SIG-M5 treated with dmso at 0.1 percent for 504 hours (cell line): ENCODE data around the gene FXYD2.
"Not testable (repeated sequence)": the region's sequence is repeated elsewhere in the genome, so short reads cannot be mapped to it uniquely, and the experiment has no call there.

Source experiments
- DNase-seq: peaks from one replicate; lab custom pipeline; 2025; ENCODE audit not compliant: unreplicated experiment; lab: John Stamatoyannopoulos, UW

Gene FXYD2

DNA sequence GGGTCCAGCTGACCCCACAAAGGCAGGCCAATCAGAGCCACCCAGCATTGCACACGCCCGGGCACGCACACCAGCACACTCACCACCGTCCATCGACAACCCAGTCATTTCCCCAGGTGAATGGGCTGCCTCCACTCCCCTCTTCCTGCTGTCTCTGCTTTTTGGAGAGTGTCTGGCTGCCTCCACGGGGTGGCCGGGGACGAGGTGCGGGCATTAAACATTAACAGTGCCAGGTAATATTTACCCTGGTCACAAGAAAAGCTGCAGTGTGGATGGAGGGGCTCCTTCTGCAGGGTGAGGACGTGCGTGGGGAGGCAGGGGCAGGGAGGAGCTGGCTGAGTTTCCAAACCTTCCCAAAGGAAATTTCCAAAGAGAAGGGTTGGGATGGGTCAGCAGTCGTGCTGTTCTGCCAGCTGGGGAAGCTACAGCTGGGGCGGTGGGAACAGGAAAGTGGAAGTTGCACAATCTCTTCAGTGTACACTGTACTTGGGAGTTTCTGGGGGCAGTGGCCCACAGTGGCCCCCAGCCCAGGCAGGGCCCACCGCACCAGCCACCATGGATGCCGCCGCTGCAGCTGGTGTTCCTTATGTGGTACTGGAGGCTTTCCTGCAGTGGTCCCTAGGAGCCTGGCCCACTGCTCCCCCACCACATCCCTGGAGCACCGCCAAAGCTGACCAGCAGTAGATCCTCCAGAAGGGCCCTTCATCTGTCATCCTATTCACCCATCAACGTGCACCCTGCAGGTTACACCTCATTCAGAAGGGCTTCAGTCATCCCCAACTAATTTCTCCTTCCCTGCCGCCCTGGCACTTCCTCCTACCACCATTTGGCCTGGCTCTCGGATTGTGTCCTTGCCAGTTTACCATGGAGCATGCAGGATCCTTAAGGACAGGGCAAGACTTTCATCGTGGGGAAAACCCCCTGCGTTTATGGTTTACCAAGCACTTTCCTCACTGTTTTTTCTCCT lies at the start of gene FXYD2:
Gene FXYD2, minus strand, starts transcription at position 174 of the 967 bp plus-strand sequence. Its CDS starts 66 bp downstream, at position 108.
- no peak for DNase-seq

DNA sequence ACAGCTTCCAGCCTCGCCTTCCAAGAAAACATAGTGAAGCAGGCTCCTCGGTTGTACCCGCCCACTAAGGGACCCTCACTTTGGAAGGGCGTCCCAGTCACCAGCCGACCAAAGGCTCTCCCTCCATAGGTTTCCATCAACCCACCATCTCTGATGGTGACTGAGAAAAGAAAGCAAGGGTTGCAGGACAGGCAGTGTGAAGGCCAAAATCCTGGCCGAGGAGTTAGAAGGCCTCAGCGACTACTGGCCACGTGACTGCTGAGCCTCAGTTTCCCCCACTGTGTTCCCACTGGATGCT lies 49.2 kb upstream of the FXYD2 start:
- no peak for DNase-seq

DNA sequence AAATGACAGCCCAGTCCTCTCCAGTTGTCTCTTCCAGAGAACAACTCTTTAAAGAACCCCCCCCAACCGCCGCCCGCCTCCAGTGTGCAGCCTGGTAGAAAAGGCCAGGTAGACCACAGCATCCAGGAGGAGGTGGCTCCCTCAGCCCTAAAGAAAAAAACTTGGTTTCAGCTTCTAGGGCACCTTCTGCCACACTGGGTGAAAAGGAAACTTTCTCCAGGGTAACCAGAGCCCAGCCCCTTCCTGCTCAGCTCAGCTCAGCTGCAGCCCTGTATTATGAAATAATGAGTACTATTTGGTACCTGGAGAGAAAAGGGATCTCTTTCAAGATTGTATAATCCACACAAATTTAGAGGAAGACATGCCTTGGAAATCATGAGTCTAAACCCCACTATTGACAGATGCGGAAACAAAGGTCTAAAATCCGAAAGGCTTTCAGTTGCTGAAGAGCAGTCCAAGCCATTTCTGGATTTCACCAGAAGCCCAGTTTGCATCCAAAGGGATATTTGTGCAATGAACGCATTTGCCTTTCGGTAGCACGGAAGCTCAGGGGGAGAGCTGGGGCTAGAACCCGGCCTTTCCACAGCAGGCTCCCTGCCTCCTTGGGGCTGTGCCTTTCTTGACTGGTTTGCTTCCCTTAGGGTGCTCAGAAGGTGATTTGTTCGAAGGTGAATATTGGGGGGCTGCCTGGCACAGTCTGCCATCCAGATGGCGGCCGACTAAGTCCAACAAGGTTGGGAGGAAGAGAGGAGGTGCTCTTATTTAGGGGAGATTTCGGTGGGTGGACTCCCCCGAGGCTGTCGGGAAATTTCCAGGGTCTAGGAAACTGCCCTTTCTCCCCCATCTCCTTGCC lies 48.7 kb upstream of the FXYD2 start:
- no peak for DNase-seq

DNA sequence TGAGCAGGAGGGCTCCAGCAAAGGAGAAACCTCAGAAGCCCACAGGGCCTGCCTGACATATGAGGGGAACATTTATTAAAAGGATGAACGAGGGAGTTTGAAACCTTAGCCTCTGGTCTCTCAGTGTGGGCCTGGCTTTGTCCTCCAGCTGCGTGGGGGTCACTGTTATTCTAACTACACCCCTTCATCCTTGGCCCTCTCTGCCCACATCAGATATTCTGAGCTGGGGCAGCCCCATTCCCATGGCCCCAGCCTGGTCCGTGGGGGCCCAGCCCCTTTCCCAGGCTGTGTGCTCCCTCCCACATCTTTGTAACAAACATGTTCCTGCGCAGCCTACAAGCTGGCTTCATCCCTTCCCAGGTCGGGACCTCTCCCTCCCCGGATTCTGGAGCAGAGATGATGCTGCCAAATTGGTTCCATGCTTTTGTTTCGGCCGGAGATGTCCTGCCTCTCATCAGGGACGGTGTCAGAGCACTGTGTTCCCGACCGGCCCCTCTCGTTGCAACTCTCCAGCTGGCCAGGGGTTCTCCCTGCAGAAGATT lies 47.9 kb upstream of the FXYD2 start:
- no peak for DNase-seq

DNA sequence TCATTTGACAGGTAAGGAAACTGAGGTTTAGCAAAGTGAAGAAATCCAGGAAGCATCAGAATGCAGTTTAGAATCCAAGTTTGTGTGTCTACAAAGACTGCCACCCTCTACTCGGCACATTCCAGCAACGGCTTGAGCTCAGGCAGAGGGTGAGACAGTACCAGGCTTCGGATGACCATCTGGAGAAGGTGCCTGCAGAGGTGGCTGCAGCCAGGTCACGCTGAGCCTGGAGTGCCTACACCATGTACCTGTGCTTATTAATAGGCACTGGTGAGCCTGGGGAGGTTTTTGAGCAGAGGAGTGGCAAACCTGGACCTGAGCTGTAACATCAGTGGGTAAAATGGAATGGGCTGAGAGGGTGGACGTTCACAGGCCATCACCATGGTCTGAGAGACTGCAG lies 47.2 kb upstream of the FXYD2 start:
- DNase-seq = no peak

DNA sequence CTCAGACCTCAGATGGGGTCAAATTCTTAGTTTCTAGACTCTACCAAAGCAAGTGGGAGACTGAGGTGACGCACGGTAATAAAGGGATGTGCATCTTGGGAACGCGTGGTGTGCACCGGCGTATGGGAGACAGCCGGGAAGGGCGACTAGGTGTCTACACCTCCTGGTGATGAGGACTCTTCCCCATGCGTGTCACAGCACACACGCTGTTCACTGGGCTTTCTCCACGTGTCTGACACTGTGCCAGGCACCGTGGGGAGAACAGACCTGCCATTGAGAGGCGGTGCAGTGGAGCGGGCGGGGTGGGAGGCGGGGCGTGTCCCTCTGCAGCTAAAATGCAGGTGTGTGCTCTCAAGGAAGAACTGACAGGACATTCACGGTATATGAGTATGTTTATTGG lies 46.6 kb upstream of the FXYD2 start:
- DNase-seq = no peak

DNA sequence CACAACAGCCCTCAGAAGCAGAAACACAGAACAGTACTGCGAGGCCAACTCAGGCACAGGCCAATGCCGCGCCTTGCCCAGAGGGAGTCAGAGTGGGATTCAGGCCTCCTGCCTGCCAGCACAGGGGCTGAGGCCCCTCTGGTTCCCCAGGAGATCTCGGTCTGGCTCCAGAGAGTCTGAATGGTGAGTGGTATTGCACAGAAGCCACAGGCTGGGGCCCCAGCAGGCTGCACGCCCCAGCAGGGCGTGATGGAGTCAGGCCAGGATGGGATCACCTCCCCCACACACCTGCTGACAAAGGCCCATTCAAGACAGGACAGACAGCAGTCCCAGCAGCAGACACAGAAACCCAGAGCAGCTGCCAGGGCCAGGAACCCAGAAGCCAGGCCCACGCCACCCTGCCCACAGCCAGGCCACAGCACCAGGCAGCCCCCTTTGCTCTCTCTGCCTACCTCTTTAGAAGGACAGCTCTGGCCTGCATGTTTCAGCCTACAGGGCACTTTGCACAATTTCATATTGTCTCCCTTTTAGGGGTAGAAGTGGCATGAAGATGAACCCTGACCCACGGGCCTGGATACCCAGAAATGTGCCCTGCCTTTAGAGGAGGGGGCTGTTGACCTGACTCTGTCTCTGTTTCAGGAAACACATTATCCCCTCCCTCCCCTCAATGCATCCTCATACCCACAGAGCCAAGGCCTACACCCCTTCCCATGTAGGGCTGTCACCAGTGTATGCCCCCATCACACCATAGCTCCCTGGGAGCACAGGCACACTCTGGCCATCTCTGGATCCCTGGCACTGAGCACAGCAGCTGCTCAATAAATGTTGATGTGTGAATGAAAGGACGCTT lies 45.8 kb upstream of the FXYD2 start:
- no peak for DNase-seq

DNA sequence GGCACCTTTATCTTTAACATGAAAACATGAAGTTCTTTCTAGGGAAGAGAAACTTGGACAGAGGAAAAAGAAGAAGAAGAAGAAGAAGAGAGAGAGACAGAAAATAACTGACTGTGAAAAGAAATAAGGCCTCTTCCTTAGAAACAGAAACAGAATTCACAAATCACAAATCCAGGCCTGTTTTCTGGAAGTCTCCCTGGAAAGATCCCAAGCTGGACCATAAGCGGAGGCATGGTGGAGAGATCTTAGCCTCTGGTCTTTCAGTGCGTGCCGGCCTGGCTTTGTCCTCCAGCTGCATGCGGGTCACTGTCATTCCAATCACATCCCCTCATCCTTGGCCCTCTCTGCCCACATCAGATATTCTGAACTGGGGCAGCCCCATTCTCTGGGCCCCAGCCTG lies 45.1 kb upstream of the FXYD2 start:
- no peak for DNase-seq

DNA sequence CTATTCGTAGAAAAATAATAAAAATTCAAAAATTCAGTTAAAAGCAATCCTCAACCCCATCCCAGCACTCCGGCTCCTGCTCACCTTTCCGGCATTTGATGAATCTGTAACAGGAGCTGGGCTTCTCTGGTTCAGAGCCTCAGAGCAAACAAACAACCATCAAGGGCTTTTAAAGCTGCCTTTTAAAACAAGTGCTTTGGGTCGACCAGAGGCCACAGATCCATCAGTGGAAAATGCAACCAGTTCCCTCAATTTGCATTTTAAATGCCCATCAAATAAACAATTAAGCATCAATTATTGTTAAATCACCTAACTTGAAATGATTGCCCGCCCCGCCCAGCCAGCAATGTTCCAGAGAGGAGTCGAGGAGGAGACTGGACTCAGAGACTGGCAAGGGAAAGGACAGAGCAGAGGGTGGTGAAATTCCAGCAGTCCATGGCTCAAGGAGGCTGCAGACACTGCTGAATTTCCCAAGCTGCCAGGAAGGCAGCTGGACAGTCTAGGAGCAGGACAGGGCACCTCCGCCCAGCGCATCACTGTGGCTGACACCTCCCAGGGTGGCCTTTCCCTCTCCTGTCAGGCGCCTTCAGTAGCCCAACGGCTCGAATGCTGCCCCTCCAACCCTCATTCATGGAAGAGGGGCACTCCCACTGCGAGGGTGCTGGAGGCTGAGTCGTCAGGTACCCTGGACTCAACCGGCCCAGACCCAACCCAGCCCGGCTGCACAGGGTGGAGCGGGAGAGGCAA lies 44.4 kb upstream of the FXYD2 start:
- DNase-seq = no peak

DNA sequence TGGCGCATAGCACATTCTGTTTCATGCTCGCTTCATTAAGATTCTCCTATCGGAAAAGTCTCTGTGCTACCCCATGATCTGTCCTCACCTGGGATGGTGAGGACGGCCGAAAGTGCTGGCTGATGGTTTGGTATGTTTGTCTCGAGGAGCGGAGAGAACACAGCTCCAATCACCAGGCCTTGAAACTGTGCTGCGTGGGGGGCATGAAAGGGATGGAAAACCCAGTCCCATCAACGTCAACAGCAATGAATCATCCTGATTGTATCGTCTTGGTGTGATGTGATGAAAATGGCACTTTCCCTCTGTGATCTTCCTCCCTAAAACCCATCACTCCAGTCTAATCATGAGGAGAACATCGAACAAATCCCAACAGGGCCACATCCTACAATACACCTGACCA lies 43.5 kb upstream of the FXYD2 start:
- DNase-seq = no peak

DNA sequence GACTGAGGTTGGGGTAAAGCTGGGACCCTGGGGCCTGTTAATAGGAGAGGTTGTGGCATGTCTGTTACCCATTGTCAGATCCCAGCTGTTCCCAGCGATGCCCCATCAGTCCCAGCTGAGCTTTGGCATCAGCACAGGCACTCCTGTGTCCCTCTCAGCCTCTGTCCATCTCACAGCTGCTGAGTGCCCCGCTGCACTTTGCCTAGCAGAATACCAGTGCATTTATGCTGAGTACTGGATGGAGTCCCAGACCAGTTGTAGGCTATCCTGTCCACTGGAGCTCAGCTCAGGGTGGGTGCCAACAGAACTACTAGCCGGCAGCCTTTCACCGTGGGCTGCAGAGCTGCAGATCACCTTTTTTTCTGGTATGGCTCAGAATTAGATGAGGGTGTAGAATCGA lies 42.0 kb upstream of the FXYD2 start:
- no peak for DNase-seq

DNA sequence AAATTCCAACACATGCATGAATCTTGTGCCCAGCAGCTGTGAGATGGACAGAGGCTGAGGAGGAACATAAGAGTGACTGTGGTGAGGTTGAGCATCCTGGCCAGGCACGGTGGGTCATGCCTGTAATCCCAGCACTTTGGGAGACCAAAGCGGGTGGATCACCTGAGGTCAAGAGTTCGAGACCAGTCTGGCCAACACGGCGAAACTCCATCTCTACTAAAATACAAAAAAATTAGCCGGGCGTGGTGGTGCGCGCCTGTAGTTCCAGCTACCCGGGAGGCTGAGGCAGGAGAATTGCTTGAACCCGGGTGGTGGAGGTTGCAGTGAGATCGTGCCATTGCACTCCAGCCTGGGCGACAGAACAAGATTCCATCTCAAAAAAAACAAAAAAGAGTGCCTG lies 41.0 kb upstream of the FXYD2 start:
- not testable (repeated sequence) for DNase-seq

DNA sequence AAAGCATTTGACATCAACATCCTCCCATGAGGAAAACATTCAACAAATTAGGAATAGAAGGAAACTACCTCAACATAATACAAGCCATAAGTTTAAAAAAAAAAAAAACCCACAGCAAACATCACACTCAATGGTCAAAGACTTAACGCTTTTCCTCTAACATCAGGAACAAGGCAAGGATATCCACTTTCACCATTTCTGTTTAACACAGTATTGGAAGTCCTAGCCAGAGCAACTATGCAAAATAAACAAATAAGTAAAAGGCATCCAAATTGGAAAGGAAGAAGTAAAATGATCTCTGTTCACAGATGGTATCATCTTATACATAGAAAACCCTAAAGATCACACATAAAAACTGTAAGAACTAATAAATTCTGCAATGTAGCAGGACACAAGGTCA lies 38.8 kb upstream of the FXYD2 start:
- no peak for DNase-seq

DNA sequence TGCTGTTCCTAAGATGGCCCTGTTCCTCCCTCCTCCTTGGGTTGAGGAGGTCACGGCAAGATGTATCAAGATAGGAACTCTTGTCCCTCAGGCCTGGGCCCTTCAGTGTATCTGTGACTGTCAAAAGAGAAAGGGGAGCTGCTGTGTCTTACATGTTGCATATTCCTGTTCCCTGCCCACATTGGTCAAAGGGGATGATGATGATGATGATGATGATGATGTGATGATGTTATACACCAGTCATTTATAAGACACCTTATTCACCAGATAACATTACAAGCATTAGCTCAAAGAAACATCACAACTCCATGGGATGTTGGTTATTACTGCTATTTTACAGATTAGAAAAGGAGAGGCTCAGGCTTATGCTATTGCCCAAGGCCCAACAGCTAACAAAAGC lies 38.2 kb upstream of the FXYD2 start:
- no peak for DNase-seq

DNA sequence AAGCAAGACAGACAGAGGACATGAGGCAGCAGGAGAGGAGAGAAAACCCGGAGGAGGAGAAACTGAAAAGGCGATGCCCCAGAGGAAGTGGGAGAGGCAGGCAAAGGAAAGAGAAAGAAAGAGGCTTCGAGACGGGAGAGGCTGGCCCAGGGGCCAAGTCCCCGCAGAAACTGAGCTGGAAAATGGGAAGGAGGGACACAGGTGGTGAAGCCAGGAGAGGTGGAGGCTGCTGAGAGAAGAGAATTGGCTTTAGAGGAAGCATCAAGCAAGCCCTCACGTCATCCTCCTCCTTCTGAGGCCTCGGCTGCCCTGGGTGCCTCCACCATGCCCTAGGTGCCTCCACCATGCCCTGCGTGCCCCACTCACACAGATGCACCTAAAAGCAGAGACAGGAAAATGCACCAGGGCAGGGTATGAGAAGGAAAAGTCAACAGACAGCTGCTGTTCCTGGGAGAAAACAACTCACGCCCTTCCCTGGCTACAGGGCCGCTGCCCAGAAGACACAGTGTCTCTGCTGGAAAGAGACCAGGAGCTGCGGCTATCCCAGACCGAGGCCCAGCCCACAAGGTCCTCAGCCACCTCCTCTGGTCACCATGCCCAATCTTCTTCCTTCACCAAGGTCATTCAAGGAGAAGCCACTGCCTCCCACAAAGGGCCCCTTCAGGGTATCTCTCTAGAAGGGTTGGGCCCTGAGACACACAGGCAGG lies 37.6 kb upstream of the FXYD2 start:
- no peak for DNase-seq

DNA sequence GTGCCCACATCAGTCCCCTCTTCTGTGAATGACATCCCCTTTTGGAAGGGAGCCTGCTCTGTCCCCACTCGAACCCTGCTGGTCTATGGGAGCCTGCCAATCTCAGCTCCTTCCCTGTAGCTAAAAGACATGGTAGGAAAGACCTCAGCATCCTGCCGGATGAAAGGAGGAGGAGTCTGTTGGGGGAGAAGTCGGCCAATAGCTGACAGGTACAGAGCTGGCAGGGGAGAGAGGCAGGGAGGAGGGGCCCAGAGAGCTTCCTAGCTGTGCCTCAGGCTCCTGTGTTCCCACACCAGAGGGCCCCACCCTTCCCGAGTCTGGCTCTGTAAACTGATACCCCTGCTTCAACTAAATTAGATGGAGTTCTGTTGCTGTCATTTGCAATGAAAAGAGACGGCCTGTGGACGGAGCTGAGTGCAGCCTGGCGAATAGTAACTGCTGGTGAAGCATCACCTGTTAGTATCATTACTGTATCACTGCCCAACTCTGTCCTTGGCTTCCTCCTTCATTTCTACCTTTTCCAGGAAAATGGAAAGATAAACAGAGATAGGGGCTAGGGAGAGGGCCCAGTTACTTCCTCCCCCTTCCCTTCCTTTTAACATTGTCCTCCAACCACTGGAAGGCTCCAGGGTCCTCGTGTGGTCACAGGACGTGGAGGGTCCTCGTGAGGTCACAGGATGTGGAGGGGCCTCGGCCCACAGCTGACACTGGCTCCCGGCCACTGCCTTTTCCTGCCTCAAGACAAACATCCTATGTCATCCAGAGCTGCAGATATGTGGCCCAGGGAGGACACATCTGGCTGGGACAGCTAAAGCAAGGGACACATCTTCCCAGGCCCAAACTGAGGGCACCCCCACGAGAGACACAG lies 36.8 kb upstream of the FXYD2 start:
- no peak for DNase-seq

DNA sequence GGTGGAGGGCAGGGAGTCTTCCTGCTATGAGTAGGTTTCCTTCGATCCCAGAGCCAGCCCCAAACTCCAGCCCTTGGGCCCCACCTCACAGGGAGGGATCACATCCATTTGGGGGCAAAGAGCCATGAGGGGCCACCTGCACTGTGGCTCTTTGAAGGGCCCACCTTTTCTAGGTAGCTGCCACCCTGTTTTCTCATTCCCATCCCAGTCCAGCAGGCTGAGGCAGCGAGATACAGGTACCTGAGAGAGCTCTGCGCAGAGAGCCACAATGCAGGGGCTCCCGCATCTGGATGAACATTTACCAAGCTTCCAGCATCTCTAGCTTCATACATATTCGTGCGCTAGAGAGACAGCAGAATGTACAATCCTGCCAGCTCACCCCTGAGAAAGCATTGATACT lies 35.6 kb upstream of the FXYD2 start:
- no peak for DNase-seq

DNA sequence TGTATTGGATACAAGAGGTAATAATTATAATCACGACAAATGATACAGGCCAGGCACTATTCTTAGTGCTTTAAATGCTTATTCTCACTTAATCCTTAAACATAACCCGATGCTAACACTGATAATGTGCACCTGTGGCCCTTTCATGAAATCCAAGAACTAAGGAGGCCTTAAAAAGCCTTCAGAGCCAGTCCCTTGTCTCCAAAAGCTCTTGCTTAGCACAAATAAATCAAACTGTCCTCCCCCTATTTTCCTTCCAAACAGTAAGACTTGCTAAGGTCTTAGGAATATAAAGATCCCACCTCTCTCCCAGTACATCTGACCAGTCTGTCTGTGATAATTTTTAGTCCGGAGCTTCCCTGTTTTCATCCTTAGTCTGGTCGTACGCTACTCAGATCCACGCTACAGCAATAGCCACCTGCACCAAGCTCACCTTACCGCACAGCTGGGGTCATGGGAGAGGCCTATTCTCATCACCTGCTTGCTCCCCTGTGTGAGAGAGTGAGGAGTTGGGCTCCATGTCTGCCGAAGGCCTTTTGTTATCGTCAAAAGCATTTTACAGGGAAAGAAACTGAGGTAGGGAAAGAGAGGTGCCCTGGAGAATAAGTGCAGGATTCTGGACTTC lies 35.1 kb upstream of the FXYD2 start:
- DNase-seq = no peak
